H9 (cell line): ENCODE data around the gene EGFR. TPM values are rescaled to one million over a fixed set of nuclear protein-coding genes. Genes with fewer than 3 reads are reported as not detected.

ENCODE experiments used
- DNase-seq: peaks from one replicate; pipeline ENCODE4 v3.0.0-alpha.2; 2017
- H2AFZ ChIP-seq: one replicate; pipeline ENCODE4 v1.6.1; 2013; ENCODE audit warnings: mild to moderate bottlenecking, low read length, control low read depth, moderate library complexity
- H2AK5ac ChIP-seq: 2 replicates; pipeline ENCODE4 v1.6.1; 2013; ENCODE audit warnings: low read length, control low read depth, mixed read lengths; ENCODE audit not compliant: insufficient read length
- H2BK120ac ChIP-seq: one replicate; pipeline ENCODE4 v1.6.1; 2013; ENCODE audit warnings: low read depth, mild to moderate bottlenecking, low read length, control low read depth, inconsistent platforms; ENCODE audit not compliant: poor library complexity, severe bottlenecking
- H2BK12ac ChIP-seq: 2 replicates; pipeline ENCODE4 v1.6.1; 2013; ENCODE audit warnings: low read length, control low read depth, mixed read lengths, low read depth; ENCODE audit not compliant: insufficient read length
- H2BK15ac ChIP-seq: 2 replicates; pipeline ENCODE4 v1.6.1; 2013; ENCODE audit warnings: low read depth, low read length, control low read depth
- H2BK20ac ChIP-seq: one replicate; pipeline ENCODE4 v1.6.1; 2013; ENCODE audit warnings: low read depth, mild to moderate bottlenecking, low read length, control low read depth, inconsistent platforms; ENCODE audit not compliant: poor library complexity, severe bottlenecking
- H2BK5ac ChIP-seq: 2 replicates; pipeline ENCODE4 v1.6.1; 2013; ENCODE audit warnings: low read length, control low read depth, mixed read lengths; ENCODE audit not compliant: insufficient read length
- H3K14ac ChIP-seq: 2 replicates; pipeline ENCODE4 v1.6.1; 2013; ENCODE audit warnings: low read length, control low read depth; ENCODE audit not compliant: insufficient read depth
- H3K18ac ChIP-seq: 2 replicates; pipeline ENCODE4 v1.6.1; 2013; ENCODE audit warnings: low read depth, mild to moderate bottlenecking, mixed read lengths, low read length, control low read depth; ENCODE audit not compliant: insufficient read length
- H3K23ac ChIP-seq: 2 replicates; pipeline ENCODE4 v1.6.1; 2013; ENCODE audit warnings: low read length, control low read depth, mixed read lengths, low read depth; ENCODE audit not compliant: insufficient read length
- H3K23me2 ChIP-seq: 2 replicates; pipeline ENCODE4 v1.6.1; 2013; ENCODE audit warnings: low read depth, mild to moderate bottlenecking, mixed read lengths, low read length, control low read depth; ENCODE audit not compliant: insufficient read length, poor library complexity, severe bottlenecking
- H3K27ac ChIP-seq: 2 replicates; pipeline ENCODE4 v1.5.1; 2013; ENCODE audit warnings: low read length, control low read depth, mixed read lengths, low read depth; ENCODE audit not compliant: insufficient read length
- H3K27me3 ChIP-seq: 2 replicates; pipeline ENCODE4 v1.6.1; 2013; ENCODE audit warnings: low read length, control low read depth, inconsistent platforms; ENCODE audit not compliant: insufficient read depth
- H3K4ac ChIP-seq: 2 replicates; pipeline ENCODE4 v1.6.1; 2013; ENCODE audit warnings: low read depth, mild to moderate bottlenecking, control low read depth, inconsistent platforms, low read length, moderate library complexity
- H3K4me1 ChIP-seq: 2 replicates; pipeline ENCODE4 v1.6.1; 2013; ENCODE audit warnings: low read length, control low read depth, inconsistent platforms; ENCODE audit not compliant: insufficient read depth
- H3K4me2 ChIP-seq: 2 replicates; pipeline ENCODE4 v1.6.1; 2013; ENCODE audit warnings: low read length, control low read depth, mixed read lengths; ENCODE audit not compliant: insufficient read length, insufficient read depth
- H3K56ac ChIP-seq: 2 replicates; pipeline ENCODE4 v1.6.1; 2013; ENCODE audit warnings: low read depth, mild to moderate bottlenecking, mixed read lengths, low read length, control low read depth; ENCODE audit not compliant: insufficient read length
- H3K79me1 ChIP-seq: 2 replicates; pipeline ENCODE4 v1.6.1; 2013; ENCODE audit warnings: low read depth, mild to moderate bottlenecking, moderate library complexity, low read length, control low read depth, inconsistent platforms; ENCODE audit not compliant: insufficient read depth, poor library complexity, severe bottlenecking
- H3K79me2 ChIP-seq: 2 replicates; pipeline ENCODE4 v1.6.1; 2013; ENCODE audit warnings: low read length, control low read depth, inconsistent platforms; ENCODE audit not compliant: insufficient read depth
- H3K9ac ChIP-seq: 2 replicates; pipeline ENCODE4 v1.6.1; 2013; ENCODE audit warnings: low read length, control low read depth, mixed read lengths; ENCODE audit not compliant: insufficient read length; ENCODE audit errors: extremely low read depth
- H3K9me3 ChIP-seq: one replicate; pipeline ENCODE4 v1.6.1; 2013; ENCODE audit warnings: low read depth, low read length, inconsistent platforms; ENCODE audit not compliant: control insufficient read depth
- H3T11ph ChIP-seq: one replicate; pipeline ENCODE4 v1.6.1; 2013; ENCODE audit warnings: mild to moderate bottlenecking, low read length, control low read depth, inconsistent platforms
- H4K20me1 ChIP-seq: one replicate; pipeline ENCODE4 v1.6.1; 2013; ENCODE audit not compliant: control insufficient read depth, insufficient read length, insufficient read depth
- H4K5ac ChIP-seq: 2 replicates; pipeline ENCODE4 v1.6.1; 2013; ENCODE audit warnings: low read depth, mild to moderate bottlenecking, mixed read lengths, low read length, control low read depth; ENCODE audit not compliant: insufficient read length
- H4K8ac ChIP-seq: replicated peaks from 2 replicates; pipeline ENCODE4 v1.6.1; 2013; ENCODE audit warnings: low read length, control low read depth, mixed read lengths, low read depth; ENCODE audit not compliant: insufficient read length
- H4K91ac ChIP-seq: 2 replicates; pipeline ENCODE4 v1.6.1; 2013; ENCODE audit warnings: low read depth, mild to moderate bottlenecking, moderate library complexity, mixed read lengths, low read length, control low read depth; ENCODE audit not compliant: insufficient read length
- H3K27ac Mint-ChIP-seq, 3 experiments: 2 replicates in 2 of 3; 3 replicates in 1 of 3; pipeline ENCODE4 v1.8.0; 2020 to 2021; ENCODE audit warnings: mixed read lengths in 3 of 3, mild to moderate bottlenecking in 1 of 3, moderate library complexity in 1 of 3
- H3K27me3 Mint-ChIP-seq: 2 replicates; pipeline ENCODE4 v1.8.0; 2021; ENCODE audit warnings: low read depth, mild to moderate bottlenecking, moderate library complexity, mixed read lengths
- H3K36me3 Mint-ChIP-seq, 3 experiments: 2 replicates in 2 of 3; 3 replicates in 1 of 3; pipeline ENCODE4 v1.8.0; 2020 to 2021; ENCODE audit warnings: low read depth in 3 of 3, mixed read lengths in 3 of 3; ENCODE audit not compliant: insufficient read depth in 1 of 3
- H3K4me1 Mint-ChIP-seq, 2 experiments: 2 replicates each; pipeline ENCODE4 v1.8.0; 2020; ENCODE audit warnings: mixed read lengths in 2 of 2
- H3K4me3 Mint-ChIP-seq, 2 experiments: 2 replicates in 1 of 2; 3 replicates in 1 of 2; pipeline ENCODE4 v1.8.0; 2020 to 2021; ENCODE audit warnings: mild to moderate bottlenecking in 2 of 2, mixed read lengths in 2 of 2, moderate library complexity in 1 of 2
- H3K9me3 Mint-ChIP-seq, 2 experiments: 2 replicates in 1 of 2; 3 replicates in 1 of 2; pipeline ENCODE4 v1.8.0; 2020; ENCODE audit warnings: mild to moderate bottlenecking in 2 of 2, mixed read lengths in 2 of 2, moderate library complexity in 1 of 2
- WGBS: extraction: QIAGEN DNeasy Blood & Tissue Kit; methylation state at CpG from one replicate; pipeline ENCODE4 v1.1.7; 2013; ENCODE audit warnings: missing lambda C conversion rate, low lambda C conversion rate, mixed read lengths; ENCODE audit not compliant: insufficient read length; ENCODE audit errors: extremely low coverage; 5-methylcytosine and 5-hydroxymethylcytosine counted together
- total RNA-seq: library from RNA; stranded (reverse); gene quantifications from 2 replicates; pipeline ENCODE4 v1.2.1, GENCODE V29; 2021
- TF ChIP-seq, protein P1 (sequence below): fragments of 200-600 bp; sonication (generic); conservative IDR thresholded peaks from 3 replicates; pipeline ENCODE4 v1.8.0; 2021; ENCODE audit warnings: antibody characterized with exemption, mild to moderate bottlenecking

The EGFR gene
- total RNA-seq, 1 experiment from 2014 or later = 3.3 TPM

DNA sequence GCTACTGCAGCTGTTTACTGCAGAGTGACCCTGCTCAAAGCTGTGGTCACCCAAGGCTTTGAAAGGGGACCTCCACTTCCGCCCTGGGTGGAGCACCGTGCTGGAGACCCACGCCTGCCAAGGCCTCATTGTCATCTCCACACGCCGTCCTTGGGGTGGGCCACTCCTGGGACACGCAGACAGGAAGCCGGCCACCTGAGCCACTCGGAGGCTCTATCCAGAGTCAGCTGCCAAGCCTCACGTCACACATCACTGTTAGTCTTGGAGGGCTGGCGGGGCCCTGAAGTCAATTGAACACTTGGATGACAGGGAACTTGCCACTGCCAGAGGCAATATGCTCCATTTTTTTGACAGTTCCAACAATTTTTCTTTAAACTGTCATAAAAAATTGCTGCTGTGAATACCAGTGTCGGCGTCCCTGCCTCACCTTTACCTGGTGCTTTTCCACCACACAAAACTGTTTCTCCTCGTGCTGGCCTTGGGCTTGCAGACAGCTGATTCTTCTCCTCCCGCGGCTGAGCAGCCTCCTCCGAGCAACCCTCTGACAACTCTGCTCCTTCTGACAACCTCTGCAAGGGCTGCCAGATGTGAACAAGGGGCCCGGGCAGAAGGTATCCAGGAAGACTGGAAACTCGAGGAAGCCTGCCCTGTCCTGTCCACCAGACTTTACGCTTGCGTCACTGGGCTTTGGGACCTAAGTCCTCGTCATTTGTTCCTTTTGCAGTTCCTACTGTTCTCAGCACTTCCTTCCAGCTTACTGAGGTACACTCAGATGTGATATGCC is 81.9 kb downstream of the EGFR start:
- H3K4me3 Mint-ChIP-seq = no peak overlapping the region
- Histone ChIP-seq H3K23me2 (no peaks in the 10 kb centered on the region), H3K4me1 (no peaks in the 10 kb centered on the region), H2BK120ac (no peak overlapping the region), H3K23ac (no peak overlapping the region), H2AFZ (no peak overlapping the region), H2BK12ac (no peak overlapping the region), H2BK5ac (no peak overlapping the region), H2BK20ac (no peak overlapping the region), H3K18ac (no peak overlapping the region), H4K20me1 (no peaks in the 10 kb centered on the region), H2AK5ac (no peak overlapping the region), H3K4me2 (no peak overlapping the region), H4K91ac (no peak overlapping the region), H3K9me3 (no peaks in the 10 kb centered on the region), H3K56ac (no peak overlapping the region), H3K9ac (no peak overlapping the region), H3K79me1 (no peaks in the 10 kb centered on the region), H4K5ac (no peak overlapping the region), H3K79me2 (no peaks in the 10 kb centered on the region), H3K27me3 (no peaks in the 10 kb centered on the region), H3T11ph (no peak overlapping the region), H4K8ac (no peak overlapping the region), H3K14ac (no peak overlapping the region), H2BK15ac (no peak overlapping the region; the same call in 1 of the 2 replicates), H3K4ac (no peak overlapping the region), H3K27ac (no peak overlapping the region)
- DNase-seq = no peak
- H3K4me1 Mint-ChIP-seq = peaks cover 11 to 19% of the 10 kb centered on the region in 2 experiments
- no peak overlapping the region for H3K27ac Mint-ChIP-seq
- peaks cover 5% of the 10 kb centered on the region for H3K27me3 Mint-ChIP-seq
- TF ChIP-seq, protein P1, sequence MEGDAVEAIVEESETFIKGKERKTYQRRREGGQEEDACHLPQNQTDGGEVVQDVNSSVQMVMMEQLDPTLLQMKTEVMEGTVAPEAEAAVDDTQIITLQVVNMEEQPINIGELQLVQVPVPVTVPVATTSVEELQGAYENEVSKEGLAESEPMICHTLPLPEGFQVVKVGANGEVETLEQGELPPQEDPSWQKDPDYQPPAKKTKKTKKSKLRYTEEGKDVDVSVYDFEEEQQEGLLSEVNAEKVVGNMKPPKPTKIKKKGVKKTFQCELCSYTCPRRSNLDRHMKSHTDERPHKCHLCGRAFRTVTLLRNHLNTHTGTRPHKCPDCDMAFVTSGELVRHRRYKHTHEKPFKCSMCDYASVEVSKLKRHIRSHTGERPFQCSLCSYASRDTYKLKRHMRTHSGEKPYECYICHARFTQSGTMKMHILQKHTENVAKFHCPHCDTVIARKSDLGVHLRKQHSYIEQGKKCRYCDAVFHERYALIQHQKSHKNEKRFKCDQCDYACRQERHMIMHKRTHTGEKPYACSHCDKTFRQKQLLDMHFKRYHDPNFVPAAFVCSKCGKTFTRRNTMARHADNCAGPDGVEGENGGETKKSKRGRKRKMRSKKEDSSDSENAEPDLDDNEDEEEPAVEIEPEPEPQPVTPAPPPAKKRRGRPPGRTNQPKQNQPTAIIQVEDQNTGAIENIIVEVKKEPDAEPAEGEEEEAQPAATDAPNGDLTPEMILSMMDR = no peak
- WGBS = no CpG with 5 or more reads among the region's 21 CpGs
- H3K9me3 Mint-ChIP-seq = no peaks in the 10 kb centered on the region
- H3K36me3 Mint-ChIP-seq = no peaks in the 10 kb centered on the region
